DND-41 (cell line): ENCODE data around the gene MAPK12.

Source experiments
- ATAC-seq: fragments of 200-7000 bp; cut with Tn5 transposase; 3 replicates; pipeline ENCODE4 v1.9.1; 2021; ENCODE audit warnings: low read depth; ENCODE audit not compliant: insufficient read depth
- DNase-seq: peaks from one replicate; pipeline ENCODE4 v3.0.0-alpha.2; 2020
- H2AFZ ChIP-seq: 2 replicates; pipeline ENCODE4 v1.6.0; 2012; ENCODE audit warnings: low read depth, low read length
- H3K27ac ChIP-seq: 2 replicates; pipeline ENCODE4 v1.5.1; 2012; ENCODE audit warnings: low read length, inconsistent platforms
- H3K27me3 ChIP-seq: fragments of 200-600 bp; sonication (generic); 2 replicates; pipeline ENCODE4 v1.6.0; 2012; ENCODE audit warnings: low read length, mild to moderate bottlenecking, inconsistent platforms; ENCODE audit not compliant: insufficient read depth, poor library complexity
- H3K36me3 ChIP-seq: 2 replicates; pipeline ENCODE4 v1.5.1; 2012; ENCODE audit warnings: low read length, inconsistent platforms; ENCODE audit not compliant: insufficient read depth
- H3K4me1 ChIP-seq: 2 replicates; pipeline ENCODE4 v1.5.1; 2012; ENCODE audit warnings: mild to moderate bottlenecking, low read length; ENCODE audit not compliant: insufficient read depth
- H3K4me2 ChIP-seq: 2 replicates; pipeline ENCODE4 v1.6.0; 2012; ENCODE audit warnings: mild to moderate bottlenecking, moderate library complexity, low read length, inconsistent platforms; ENCODE audit not compliant: insufficient read depth
- H3K4me3 ChIP-seq, 2 experiments: fragments of 200-600 bp in 1 of 2; shearing (Covaris generic) in 1 of 2; 2 replicates each; pipeline ENCODE4 v1.5.1; 2012 to 2016; ENCODE audit warnings: inconsistent platforms in 2 of 2, low read length in 2 of 2, mild to moderate bottlenecking in 2 of 2, low read depth in 1 of 2, moderate library complexity in 1 of 2
- H3K79me2 ChIP-seq: 2 replicates; pipeline ENCODE4 v1.6.0; 2012; ENCODE audit warnings: low read length, inconsistent platforms; ENCODE audit not compliant: insufficient read depth
- H3K9ac ChIP-seq: 2 replicates; pipeline ENCODE4 v1.6.0; 2012; ENCODE audit warnings: low read depth, mild to moderate bottlenecking, inconsistent platforms, low read length, moderate library complexity
- H3K9me3 ChIP-seq: 2 replicates; pipeline ENCODE4 v1.5.1; 2012; ENCODE audit warnings: low read length, moderate library complexity, mild to moderate bottlenecking, inconsistent platforms; ENCODE audit not compliant: insufficient read depth, severe bottlenecking
- H4K20me1 ChIP-seq: 2 replicates; pipeline ENCODE4 v1.6.0; 2012; ENCODE audit warnings: low read length; ENCODE audit not compliant: insufficient read depth
- EZH2 ChIP-seq: IDR thresholded peaks from 3 replicates; pipeline ENCODE4 v1.6.1; 2012; ENCODE audit warnings: borderline replicate concordance, low read depth, mild to moderate bottlenecking, moderate library complexity, low read length, inconsistent platforms; ENCODE audit not compliant: severe bottlenecking
- TF ChIP-seq, protein P1 (sequence below): IDR thresholded peaks from 2 replicates; pipeline ENCODE4 v1.5.1; 2012; ENCODE audit warnings: borderline replicate concordance, low read length, moderate library complexity, mild to moderate bottlenecking; ENCODE audit not compliant: poor library complexity, severe bottlenecking; ENCODE audit errors: extremely low read depth

The MAPK12 gene

DNA sequence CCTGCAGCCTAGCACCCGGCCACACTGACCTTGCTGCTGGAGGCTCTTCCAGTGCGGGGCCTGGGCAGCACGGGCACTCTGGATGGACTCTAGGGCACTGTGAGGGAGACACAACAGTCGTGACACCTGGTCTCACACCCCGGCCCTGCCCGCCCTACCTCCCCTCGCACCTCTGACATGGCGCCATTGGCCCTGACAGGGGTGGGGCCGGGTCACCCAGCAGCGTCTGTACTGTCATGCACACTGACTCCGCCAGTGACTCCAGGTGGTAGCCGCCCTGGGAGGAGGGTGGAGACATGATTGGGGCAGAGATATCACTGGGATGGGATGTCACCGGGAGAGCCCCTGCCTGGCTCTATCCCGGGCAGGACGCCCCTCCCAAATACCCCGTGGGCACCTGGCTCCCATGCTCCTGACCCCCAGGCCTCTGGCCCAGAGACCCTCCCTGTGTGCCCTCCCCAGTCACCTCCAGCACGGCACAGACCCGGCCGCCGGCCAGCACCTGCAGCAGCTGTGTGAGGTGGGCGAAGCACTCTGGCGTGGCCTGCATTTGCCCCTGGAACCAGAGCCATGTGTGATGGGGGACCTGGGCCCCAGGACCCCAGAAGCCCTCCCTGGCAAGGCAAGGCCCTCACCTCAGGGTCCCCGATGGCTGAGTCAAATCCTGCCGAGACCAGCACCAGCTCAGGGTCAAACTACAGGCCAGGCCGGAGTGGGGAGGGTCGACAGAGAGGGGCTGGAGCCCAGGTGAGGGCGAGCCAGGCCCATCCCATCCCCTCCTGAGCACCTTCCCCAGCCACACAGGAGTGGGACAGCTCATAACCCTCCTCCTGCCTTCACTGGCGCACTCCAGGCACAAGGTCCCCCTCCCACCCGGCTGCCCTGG is 13.0 kb downstream of the MAPK12 start:
- no peak for TF ChIP-seq EZH2
- peaks cover 49% of the 10 kb centered on the region for H3K36me3 ChIP-seq
- peaks cover 52% of the 10 kb centered on the region for H3K4me1 ChIP-seq
- H3K9ac ChIP-seq, result no peak overlapping the region
- H3K27ac ChIP-seq, result no peak overlapping the region
- peaks cover 44% of the 10 kb centered on the region for H4K20me1 ChIP-seq
- ATAC-seq, result no peak
- no peak overlapping the region for H3K4me3 ChIP-seq
- no peak overlapping the region for H3K4me2 ChIP-seq
- no peaks in the 10 kb centered on the region for H3K9me3 ChIP-seq
- H3K79me2 ChIP-seq, result peaks cover 55% of the 10 kb centered on the region
- DNase-seq, result no peak
- H2AFZ ChIP-seq, result no peak overlapping the region
- no peaks in the 10 kb centered on the region for H3K27me3 ChIP-seq

DNA sequence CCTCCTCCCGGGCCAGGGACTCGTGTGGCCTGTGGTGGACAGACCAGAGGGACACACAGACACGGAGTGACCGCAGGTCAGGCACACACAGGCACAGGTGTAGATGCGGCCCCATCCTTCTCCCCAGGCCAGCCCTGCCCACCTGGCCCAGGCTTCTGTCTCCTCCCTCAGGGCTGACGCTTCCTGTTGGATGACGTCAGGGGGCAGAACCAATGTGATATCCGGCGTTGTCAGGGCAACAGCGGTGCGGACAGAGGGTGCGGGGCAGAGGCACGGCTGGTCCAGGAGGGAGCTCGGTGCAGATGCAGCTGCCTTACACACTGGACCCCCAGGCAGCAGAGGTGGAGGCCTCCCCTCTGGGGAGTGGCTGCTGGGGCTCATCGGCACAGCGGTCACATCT is 13.7 kb downstream of the MAPK12 start:
- Histone ChIP-seq H3K9ac (no peak overlapping the region), H3K4me2 (no peak overlapping the region), H3K9me3 (no peaks in the 10 kb centered on the region), H4K20me1 (peaks cover 47% of the 10 kb centered on the region), H3K27ac (no peak overlapping the region), H3K79me2 (peaks cover 61% of the 10 kb centered on the region), H3K27me3 (no peaks in the 10 kb centered on the region), H3K4me3 (no peak overlapping the region), H2AFZ (no peak overlapping the region), H3K4me1 (peaks cover 59% of the 10 kb centered on the region), H3K36me3 (peaks cover 49% of the 10 kb centered on the region)
- no peak for DNase-seq
- TF ChIP-seq, protein P1, sequence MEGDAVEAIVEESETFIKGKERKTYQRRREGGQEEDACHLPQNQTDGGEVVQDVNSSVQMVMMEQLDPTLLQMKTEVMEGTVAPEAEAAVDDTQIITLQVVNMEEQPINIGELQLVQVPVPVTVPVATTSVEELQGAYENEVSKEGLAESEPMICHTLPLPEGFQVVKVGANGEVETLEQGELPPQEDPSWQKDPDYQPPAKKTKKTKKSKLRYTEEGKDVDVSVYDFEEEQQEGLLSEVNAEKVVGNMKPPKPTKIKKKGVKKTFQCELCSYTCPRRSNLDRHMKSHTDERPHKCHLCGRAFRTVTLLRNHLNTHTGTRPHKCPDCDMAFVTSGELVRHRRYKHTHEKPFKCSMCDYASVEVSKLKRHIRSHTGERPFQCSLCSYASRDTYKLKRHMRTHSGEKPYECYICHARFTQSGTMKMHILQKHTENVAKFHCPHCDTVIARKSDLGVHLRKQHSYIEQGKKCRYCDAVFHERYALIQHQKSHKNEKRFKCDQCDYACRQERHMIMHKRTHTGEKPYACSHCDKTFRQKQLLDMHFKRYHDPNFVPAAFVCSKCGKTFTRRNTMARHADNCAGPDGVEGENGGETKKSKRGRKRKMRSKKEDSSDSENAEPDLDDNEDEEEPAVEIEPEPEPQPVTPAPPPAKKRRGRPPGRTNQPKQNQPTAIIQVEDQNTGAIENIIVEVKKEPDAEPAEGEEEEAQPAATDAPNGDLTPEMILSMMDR, result no peak
- no peak for TF ChIP-seq EZH2
- no peak for ATAC-seq

DNA sequence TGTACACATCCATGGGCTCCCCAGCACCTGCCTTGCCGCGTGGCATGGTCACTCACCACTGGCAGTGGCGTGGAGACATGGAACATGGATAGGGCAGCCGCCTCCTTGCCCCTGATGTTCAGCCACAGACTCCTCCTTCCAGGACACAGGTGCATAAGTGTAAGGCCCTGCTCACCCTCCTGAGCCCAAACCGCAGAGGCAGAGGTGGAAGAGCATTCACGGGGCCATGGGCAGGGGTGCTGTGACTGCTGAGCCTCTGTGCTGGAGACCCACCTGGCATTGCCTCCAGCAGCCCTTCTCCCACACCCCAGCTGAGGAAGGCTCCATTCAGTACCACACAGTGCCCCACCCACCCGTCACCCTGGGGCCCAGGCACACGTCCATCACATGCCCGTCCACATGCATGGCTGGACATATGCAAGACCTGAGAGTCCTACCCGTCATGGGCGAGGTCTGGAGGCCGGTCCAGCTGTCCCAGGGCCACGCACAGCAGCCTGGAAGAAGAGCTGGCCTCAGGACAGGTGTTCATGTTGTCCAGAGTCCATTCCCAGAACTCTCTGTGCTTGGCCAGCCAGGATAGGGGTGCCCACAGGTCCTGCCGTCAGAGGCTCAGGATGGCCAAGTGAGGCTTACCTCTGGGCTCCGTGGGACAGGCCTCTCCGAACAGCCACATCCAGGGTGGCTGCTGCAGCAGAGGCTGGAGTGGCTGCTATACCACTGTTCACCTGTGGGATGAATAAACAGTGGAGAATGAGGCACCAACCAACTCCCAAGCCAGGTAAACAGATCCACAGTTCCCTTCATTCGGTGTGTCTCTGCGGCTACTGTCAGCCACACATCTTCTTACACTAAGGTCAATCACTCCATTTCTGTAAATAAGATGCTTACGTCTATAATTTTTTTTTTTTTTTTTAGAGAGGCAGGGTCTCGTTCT is 15.0 kb downstream of the MAPK12 start:
- no peaks in the 10 kb centered on the region for H3K9me3 ChIP-seq
- H3K9ac ChIP-seq, result peak overlapping the region; percentile 87; the same call in 1 of the 2 replicates
- H3K79me2 ChIP-seq, result peaks cover 74% of the 10 kb centered on the region
- no peak overlapping the region; the same call in 1 of the 2 replicates for H3K27ac ChIP-seq
- H3K4me2 ChIP-seq, result peak overlapping the region; percentile 98
- DNase-seq (no peak), ATAC-seq (no peak)
- H2AFZ ChIP-seq, result no peak overlapping the region
- no peaks in the 10 kb centered on the region for H3K27me3 ChIP-seq
- H3K36me3 ChIP-seq, result peaks cover 49% of the 10 kb centered on the region
- H3K4me3 ChIP-seq, result peak overlapping the region in 1 of 2 experiments; percentile 99; a peak in 2 of 4 replicates
- no peak for TF ChIP-seq EZH2
- TF ChIP-seq, protein P1, result peak; percentile 39
- H4K20me1 ChIP-seq, result peaks cover 54% of the 10 kb centered on the region
- H3K4me1 ChIP-seq, result peaks cover 65% of the 10 kb centered on the region
